GM12874 (cell line): ENCODE results near the gene VPS18.

Experiments
- TF ChIP-seq, protein P1 (sequence below): IDR thresholded peaks from 2 replicates; pipeline ENCODE4 v1.5.1; 2011; ENCODE audit warnings: low read depth, mild to moderate bottlenecking, control low read depth, low read length, moderate library complexity; ENCODE audit not compliant: insufficient read depth

VPS18 gene

DNA sequence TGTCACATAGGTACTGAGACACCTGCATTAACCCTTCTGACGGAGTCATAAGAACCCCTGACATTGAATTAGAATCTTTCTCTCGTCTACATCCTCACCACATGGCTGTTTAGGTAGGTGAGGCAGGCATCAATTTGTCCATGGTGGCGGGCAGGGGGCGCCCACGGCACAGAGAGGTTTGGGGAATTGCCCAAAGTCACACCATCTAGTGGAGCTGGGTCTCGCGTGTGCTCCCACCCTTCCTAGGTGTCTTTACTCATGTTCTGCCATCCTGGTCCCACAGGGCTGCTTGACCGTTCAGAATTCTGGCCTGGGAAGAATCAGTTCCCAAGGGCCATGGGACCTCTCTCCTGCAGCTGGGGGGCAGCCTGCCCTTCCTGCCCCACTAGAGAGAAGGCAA, 20.2 kb downstream of the VPS18 start:
- TF ChIP-seq, protein P1, sequence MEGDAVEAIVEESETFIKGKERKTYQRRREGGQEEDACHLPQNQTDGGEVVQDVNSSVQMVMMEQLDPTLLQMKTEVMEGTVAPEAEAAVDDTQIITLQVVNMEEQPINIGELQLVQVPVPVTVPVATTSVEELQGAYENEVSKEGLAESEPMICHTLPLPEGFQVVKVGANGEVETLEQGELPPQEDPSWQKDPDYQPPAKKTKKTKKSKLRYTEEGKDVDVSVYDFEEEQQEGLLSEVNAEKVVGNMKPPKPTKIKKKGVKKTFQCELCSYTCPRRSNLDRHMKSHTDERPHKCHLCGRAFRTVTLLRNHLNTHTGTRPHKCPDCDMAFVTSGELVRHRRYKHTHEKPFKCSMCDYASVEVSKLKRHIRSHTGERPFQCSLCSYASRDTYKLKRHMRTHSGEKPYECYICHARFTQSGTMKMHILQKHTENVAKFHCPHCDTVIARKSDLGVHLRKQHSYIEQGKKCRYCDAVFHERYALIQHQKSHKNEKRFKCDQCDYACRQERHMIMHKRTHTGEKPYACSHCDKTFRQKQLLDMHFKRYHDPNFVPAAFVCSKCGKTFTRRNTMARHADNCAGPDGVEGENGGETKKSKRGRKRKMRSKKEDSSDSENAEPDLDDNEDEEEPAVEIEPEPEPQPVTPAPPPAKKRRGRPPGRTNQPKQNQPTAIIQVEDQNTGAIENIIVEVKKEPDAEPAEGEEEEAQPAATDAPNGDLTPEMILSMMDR, result no peak

- TF ChIP-seq, protein P1, result no peak
These were observed 20.9 kb downstream of the VPS18 start for GRCh38 chr15:40915116-40915661.

DNA sequence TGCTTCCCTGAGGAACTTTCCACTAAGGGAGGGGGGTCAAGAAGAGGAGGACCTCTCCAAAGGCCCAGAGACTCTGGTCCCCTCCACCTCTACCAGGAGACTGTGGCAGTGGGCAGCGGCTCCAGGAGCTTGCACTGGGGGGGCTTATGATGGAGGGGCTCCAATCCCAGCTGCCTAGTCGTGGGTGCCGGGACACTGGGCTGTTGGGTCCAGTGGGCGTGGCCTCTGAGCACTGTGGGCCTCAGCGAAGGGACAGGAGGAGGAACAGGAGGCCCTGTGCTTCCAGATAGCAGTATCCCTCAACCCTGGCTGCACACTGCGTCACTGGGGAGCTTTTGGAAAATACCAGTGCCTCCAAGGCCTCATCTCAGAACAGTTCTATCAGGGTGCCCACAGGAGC, 21.4 kb downstream of the VPS18 start:
- TF ChIP-seq, protein P1, result no peak

- TF ChIP-seq, protein P1, result no peak
These were observed 23.3 kb downstream of the VPS18 start for GRCh38 chr15:40917585-40917984.

DNA sequence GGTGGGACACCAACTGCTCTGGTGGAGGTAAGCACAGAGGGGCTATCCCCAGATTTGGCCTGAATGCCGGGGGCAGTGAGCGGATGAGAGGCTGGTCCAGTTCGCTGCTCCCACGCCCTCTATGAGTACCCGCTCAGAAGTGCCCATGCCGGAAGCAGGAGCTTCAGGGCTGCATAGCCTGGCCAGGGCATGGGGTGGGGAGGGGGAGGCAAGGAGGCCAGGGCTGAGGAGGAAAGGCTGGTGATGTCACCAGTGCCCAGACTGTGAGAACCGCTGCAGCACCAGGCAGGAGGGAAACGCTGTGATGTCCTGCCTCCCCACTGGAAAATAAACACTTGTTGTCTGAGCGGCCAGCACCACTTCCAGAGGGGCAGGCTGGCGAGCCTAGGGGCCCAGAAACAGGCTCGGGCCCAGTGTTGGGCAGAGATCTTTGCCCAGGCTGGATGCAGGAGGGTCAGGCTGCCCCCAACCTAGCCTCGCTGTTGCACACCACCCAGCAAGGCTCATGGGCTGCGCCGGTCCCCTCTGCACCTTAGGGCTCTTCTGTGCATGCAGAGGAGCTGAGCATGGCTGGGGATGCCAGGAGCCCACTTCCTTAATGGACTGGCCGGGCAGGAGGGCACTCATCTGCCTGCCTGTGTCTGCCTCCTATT, 24.0 kb downstream of the VPS18 start:
- TF ChIP-seq, protein P1, result no peak

DNA sequence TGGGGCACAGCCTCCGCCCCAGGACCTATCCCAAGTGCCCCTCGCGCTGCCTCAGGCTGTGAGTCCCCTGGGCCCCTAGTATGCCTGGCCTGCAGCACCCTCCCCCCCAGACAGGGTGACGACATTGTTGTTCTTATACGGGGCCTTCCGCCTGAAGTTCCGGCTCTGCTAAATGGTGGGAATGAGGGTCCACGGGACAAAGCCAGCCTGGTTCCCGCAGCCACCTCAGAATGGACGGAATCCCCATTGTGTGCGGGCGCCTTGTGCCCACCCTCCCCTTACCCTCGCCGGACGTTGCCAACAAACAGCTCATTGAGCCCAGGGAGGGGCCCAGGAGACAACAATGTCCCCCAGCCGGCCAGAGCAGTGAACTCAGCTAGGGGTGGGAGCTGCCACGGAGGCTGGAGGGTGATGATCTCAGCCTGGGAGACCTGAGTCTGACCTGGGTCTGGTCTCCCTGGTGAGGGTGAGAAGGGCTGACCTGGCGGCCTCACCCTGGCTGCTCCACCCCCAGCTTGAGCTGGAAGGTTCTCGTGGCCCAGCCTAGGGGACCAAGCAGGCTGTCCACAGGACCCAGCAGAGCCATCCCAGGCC, 24.6 kb downstream of the VPS18 start:
- TF ChIP-seq, protein P1, result no peak

GRCh38 chr15:40921949-40922607, 27.8 kb downstream of the VPS18 start:
- TF ChIP-seq, protein P1, result no peak
